Measurements from ENCODE around the gene ATF4. TPM values are rescaled to one million over a fixed set of nuclear protein-coding genes. Genes with fewer than 3 reads are reported as not detected.
"Not testable (repeated sequence)": the region's sequence is repeated elsewhere in the genome, so short reads cannot be mapped to it uniquely, and the experiment has no call there.

Gene ATF4
- polyA plus RNA-seq, 1 donor from 2014 or later, result 394 TPM

DNA sequence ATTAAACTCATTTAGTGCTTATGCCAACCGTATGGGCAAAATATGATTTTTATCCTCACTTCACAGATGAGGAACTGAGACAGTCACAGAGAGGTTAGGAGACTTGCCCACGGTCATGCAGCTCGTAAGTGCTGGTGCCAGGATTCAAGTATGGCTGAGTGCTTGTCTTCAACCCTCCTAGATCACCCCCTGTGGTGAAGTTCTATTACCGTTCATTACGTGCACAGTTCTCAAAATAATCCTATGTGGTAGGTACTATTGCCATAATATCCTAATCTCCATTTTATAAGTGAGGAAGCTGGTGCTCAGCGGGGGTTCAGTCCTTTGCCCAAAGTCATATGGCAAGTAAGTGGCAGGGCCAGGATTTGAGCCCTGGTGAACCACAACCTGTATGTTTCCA, 16.7 kb upstream of the ATF4 start:
- H3K9me3 ChIP-seq (ENCODE audit: low read length), result no peaks in the 10 kb centered on the region
- peaks cover 15% of the 10 kb centered on the region for H3K36me3 ChIP-seq (ENCODE audit: insufficient read depth, low read length)
- H3K27me3 ChIP-seq (ENCODE audit: insufficient read depth, low read depth, low read length), result no peaks in the 10 kb centered on the region

GRCh38 chr22:39504071-39504470, 16.3 kb upstream of the ATF4 start:
- Histone ChIP-seq H2AFZ (ENCODE audit: low read depth, low read length) (no peak overlapping the region), H3K4me2 (ENCODE audit: low read length) (no peak overlapping the region), H3K27me3 (ENCODE audit: insufficient read depth, low read depth, low read length) (no peaks in the 10 kb centered on the region), H3K36me3 (ENCODE audit: insufficient read depth, low read length) (peaks cover 15% of the 10 kb centered on the region), H3K9me2 (ENCODE audit: insufficient read depth, low read length) (no peaks in the 10 kb centered on the region), H3K27ac (ENCODE audit: low read length) (no peak overlapping the region), H3F3A (ENCODE audit: insufficient read depth, low read length, poor library complexity, severe bottlenecking) (no peaks in the 10 kb centered on the region), H3K4me3 (ENCODE audit: low read length) (peak overlapping the region; percentile 97), H3K9ac (ENCODE audit: low read length) (no peak overlapping the region), H3K9me3 (ENCODE audit: low read length) (no peaks in the 10 kb centered on the region), H3K79me2 (replicated peaks; ENCODE audit: insufficient read depth, low read length) (peaks cover 18% of the 10 kb centered on the region), H4K20me1 (ENCODE audit: insufficient read depth) (no peaks in the 10 kb centered on the region)
- no peak for TF ChIP-seq RAD21 (conservative IDR thresholded peaks at IDR 0.05)
- TF ChIP-seq CTCF (IDR thresholded peaks at IDR 0.05; ENCODE audit: poor library complexity, severe bottlenecking), result no peak
- TF ChIP-seq EP300 (conservative IDR thresholded peaks at IDR 0.05; ENCODE audit: poor library complexity, severe bottlenecking), result no peak
- no peak for TF ChIP-seq EZH2 (IDR thresholded peaks at IDR 0.05; ENCODE audit: borderline replicate concordance, insufficient read depth, low read length, poor library complexity, severe bottlenecking)
- TF ChIP-seq POLR2AphosphoS5 (IDR thresholded peaks at IDR 0.05), result no peak
- TF ChIP-seq TAF1 (IDR thresholded peaks at IDR 0.05; ENCODE audit: low read depth), result no peak
- no peak for TF ChIP-seq SMC3 (conservative IDR thresholded peaks at IDR 0.05; ENCODE audit: poor library complexity)
- TF ChIP-seq MXI1 (conservative IDR thresholded peaks at IDR 0.05; ENCODE audit: poor library complexity, severe bottlenecking), result no peak
- TF ChIP-seq, protein P1, sequence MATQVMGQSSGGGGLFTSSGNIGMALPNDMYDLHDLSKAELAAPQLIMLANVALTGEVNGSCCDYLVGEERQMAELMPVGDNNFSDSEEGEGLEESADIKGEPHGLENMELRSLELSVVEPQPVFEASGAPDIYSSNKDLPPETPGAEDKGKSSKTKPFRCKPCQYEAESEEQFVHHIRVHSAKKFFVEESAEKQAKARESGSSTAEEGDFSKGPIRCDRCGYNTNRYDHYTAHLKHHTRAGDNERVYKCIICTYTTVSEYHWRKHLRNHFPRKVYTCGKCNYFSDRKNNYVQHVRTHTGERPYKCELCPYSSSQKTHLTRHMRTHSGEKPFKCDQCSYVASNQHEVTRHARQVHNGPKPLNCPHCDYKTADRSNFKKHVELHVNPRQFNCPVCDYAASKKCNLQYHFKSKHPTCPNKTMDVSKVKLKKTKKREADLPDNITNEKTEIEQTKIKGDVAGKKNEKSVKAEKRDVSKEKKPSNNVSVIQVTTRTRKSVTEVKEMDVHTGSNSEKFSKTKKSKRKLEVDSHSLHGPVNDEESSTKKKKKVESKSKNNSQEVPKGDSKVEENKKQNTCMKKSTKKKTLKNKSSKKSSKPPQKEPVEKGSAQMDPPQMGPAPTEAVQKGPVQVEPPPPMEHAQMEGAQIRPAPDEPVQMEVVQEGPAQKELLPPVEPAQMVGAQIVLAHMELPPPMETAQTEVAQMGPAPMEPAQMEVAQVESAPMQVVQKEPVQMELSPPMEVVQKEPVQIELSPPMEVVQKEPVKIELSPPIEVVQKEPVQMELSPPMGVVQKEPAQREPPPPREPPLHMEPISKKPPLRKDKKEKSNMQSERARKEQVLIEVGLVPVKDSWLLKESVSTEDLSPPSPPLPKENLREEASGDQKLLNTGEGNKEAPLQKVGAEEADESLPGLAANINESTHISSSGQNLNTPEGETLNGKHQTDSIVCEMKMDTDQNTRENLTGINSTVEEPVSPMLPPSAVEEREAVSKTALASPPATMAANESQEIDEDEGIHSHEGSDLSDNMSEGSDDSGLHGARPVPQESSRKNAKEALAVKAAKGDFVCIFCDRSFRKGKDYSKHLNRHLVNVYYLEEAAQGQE (IDR thresholded peaks at IDR 0.05; ENCODE audit: borderline replicate concordance), result no peak

More for the DNA sequence above, 16.7 kb upstream of the ATF4 start:
- H3F3A ChIP-seq (ENCODE audit: insufficient read depth, low read length, poor library complexity, severe bottlenecking), result no peaks in the 10 kb centered on the region
- TF ChIP-seq EP300 (conservative IDR thresholded peaks at IDR 0.05; ENCODE audit: poor library complexity, severe bottlenecking) (no peak), MXI1 (conservative IDR thresholded peaks at IDR 0.05; ENCODE audit: poor library complexity, severe bottlenecking) (no peak), TAF1 (IDR thresholded peaks at IDR 0.05; ENCODE audit: low read depth) (no peak), RAD21 (conservative IDR thresholded peaks at IDR 0.05) (no peak)
- no peaks in the 10 kb centered on the region for H3K9me2 ChIP-seq (ENCODE audit: insufficient read depth, low read length)
- no peak overlapping the region for H2AFZ ChIP-seq (ENCODE audit: low read depth, low read length)
- H4K20me1 ChIP-seq (ENCODE audit: insufficient read depth), result no peaks in the 10 kb centered on the region
- H3K27ac ChIP-seq (ENCODE audit: low read length), result no peak overlapping the region
- peak overlapping the region; percentile 97 for H3K4me3 ChIP-seq (ENCODE audit: low read length)
- H3K79me2 ChIP-seq (replicated peaks; ENCODE audit: insufficient read depth, low read length), result peaks cover 18% of the 10 kb centered on the region
- peak overlapping the region; percentile 98 for H3K4me2 ChIP-seq (ENCODE audit: low read length)
- H3K9ac ChIP-seq (ENCODE audit: low read length), result peak overlapping the region; percentile 83

GRCh38 chr22:39507021-39507420, 13.3 kb upstream of the ATF4 start:
- not testable (repeated sequence) for H3F3A ChIP-seq (ENCODE audit: insufficient read depth, low read length, poor library complexity, severe bottlenecking); H3K4me3 ChIP-seq (ENCODE audit: low read length); H4K20me1 ChIP-seq (ENCODE audit: insufficient read depth); H3K4me2 ChIP-seq (ENCODE audit: low read length); H3K9me2 ChIP-seq (ENCODE audit: insufficient read depth, low read length); H3K9me3 ChIP-seq (ENCODE audit: low read length); H3K27me3 ChIP-seq (ENCODE audit: insufficient read depth, low read depth, low read length); H2AFZ ChIP-seq (ENCODE audit: low read depth, low read length); H3K9ac ChIP-seq (ENCODE audit: low read length); H3K27ac ChIP-seq (ENCODE audit: low read length)
- peaks cover 15% of the 10 kb centered on the region for H3K36me3 ChIP-seq (ENCODE audit: insufficient read depth, low read length)
- peaks cover 20% of the 10 kb centered on the region for H3K79me2 ChIP-seq (replicated peaks; ENCODE audit: insufficient read depth, low read length)
